OCI-LY7 (cell line): Measurements from ENCODE around the gene B3GNT9. TPM values are rescaled to one million over a fixed set of nuclear protein-coding genes. Genes with fewer than 3 reads are reported as not detected.

ENCODE experiments used
- BruUV-seq: library from RNA; stranded (reverse); fragments of 400-500 nt; replicated peaks from 2 replicates; lab custom pipeline; 2021; lab: Mats Ljungman, UMichigan
- CTCF ChIA-PET: fragments of 300-600 bp; sonication (Branson Sonifier 250); formaldehyde crosslinking; loops from one replicate; lab custom pipeline; 2022; ENCODE audit warnings: antibody characterized with exemption; ENCODE audit not compliant: unreplicated experiment; lab: Charles Lee
- POLR2A ChIA-PET: fragments of 300-600 bp; sonication (Branson Sonifier 250); formaldehyde crosslinking; loops from one replicate; lab custom pipeline; 2022; ENCODE audit warnings: antibody characterized with exemption; lab: Charles Lee
- DNase-seq: peaks from one replicate; pipeline ENCODE4 v3.0.0-alpha.2; 2015; ENCODE audit warnings: low spot score
- H2AFZ ChIP-seq: fragments of 200-600 bp; sonication (generic), shearing (Covaris generic); 2 replicates; pipeline ENCODE4 v1.6.1; 2014; ENCODE audit warnings: mild to moderate bottlenecking, antibody characterized with exemption, low read length, moderate library complexity
- H3K27ac ChIP-seq: fragments of 200-600 bp; sonication (generic); 2 replicates; pipeline ENCODE4 v1.5.1; 2014; ENCODE audit warnings: mixed run types, low read depth, mild to moderate bottlenecking, moderate library complexity, low read length, inconsistent platforms; ENCODE audit not compliant: poor library complexity, severe bottlenecking
- H3K36me3 ChIP-seq: fragments of 200-600 bp; sonication (generic); 2 replicates; pipeline ENCODE4 v1.6.1; 2014; ENCODE audit warnings: mild to moderate bottlenecking, antibody characterized with exemption, low read length, moderate library complexity, mixed read lengths; ENCODE audit not compliant: insufficient read depth
- H3K4me1 ChIP-seq: fragments of 200-600 bp; sonication (generic); 2 replicates; pipeline ENCODE4 v1.5.1; 2014; ENCODE audit warnings: mild to moderate bottlenecking, low read length; ENCODE audit not compliant: insufficient read depth, poor library complexity, severe bottlenecking
- H3K4me2 ChIP-seq: fragments of 200-600 bp; sonication (generic); 2 replicates; pipeline ENCODE4 v1.6.1; 2014; ENCODE audit warnings: mild to moderate bottlenecking, low read length
- H3K4me3 ChIP-seq: fragments of 200-600 bp; sonication (generic); 2 replicates; pipeline ENCODE4 v1.5.1; 2014; ENCODE audit warnings: mild to moderate bottlenecking, low read depth, low read length; ENCODE audit not compliant: poor library complexity, severe bottlenecking
- H3K79me2 ChIP-seq: fragments of 200-600 bp; sonication (generic); 2 replicates; pipeline ENCODE4 v1.6.1; 2016; ENCODE audit warnings: low read depth, mild to moderate bottlenecking, low read length, moderate library complexity, mixed read lengths; ENCODE audit not compliant: insufficient read depth
- H3K9me2 ChIP-seq: fragments of 200-600 bp; sonication (generic); 2 replicates; pipeline ENCODE4 v1.6.1; 2016; ENCODE audit warnings: mild to moderate bottlenecking, low read length, mixed read lengths; ENCODE audit not compliant: insufficient read depth
- H3K9me3 ChIP-seq: fragments of 200-600 bp; sonication (generic); 2 replicates; pipeline ENCODE4 v1.6.1; 2014; ENCODE audit warnings: mild to moderate bottlenecking, mixed run types, low read length, mixed read lengths
- H4K20me1 ChIP-seq: fragments of 200-600 bp; sonication (generic); 2 replicates; pipeline ENCODE4 v1.6.1; 2014; ENCODE audit warnings: mild to moderate bottlenecking, antibody characterized with exemption, low read length, moderate library complexity, mixed read lengths; ENCODE audit not compliant: insufficient read depth
- CTCF ChIP-seq: fragments of 200-600 bp; sonication (generic); conservative IDR thresholded peaks from 2 replicates; pipeline ENCODE4 v1.5.1; 2014; ENCODE audit warnings: mild to moderate bottlenecking, antibody characterized with exemption, low read length, moderate library complexity, mixed read lengths
- EZH2phosphoT487 ChIP-seq: fragments of 200-600 bp; sonication (generic); IDR thresholded peaks from 2 replicates; pipeline ENCODE4 v1.6.1; 2018; ENCODE audit warnings: low read depth, borderline replicate concordance, mild to moderate bottlenecking, mixed run types, antibody characterized with exemption, low read length, moderate library complexity, mixed read lengths
- intact Hi-C: fragments of 100-400 bp; cut with micrococcal nuclease; formaldehyde crosslinking; loops from one replicate; pipeline ENCODE4 v1.10.0; 2022; ENCODE audit not compliant: unreplicated experiment
- total RNA-seq, 2 experiments: library from RNA; depleted of rRNA in 1 of 2; stranded (reverse); fragments of >200 nt in 1 of 2; shearing (Covaris generic) in 1 of 2; gene quantifications; 2 replicates each; pipeline ENCODE4 v1.2.3, GENCODE V29; 2014 to 2022

Gene B3GNT9
- total RNA-seq, 2 experiments from 2014 or later: 1.1 to 2.7 TPM

- no peaks in the 10 kb centered on the region for H3K36me3 ChIP-seq
- no peak for DNase-seq
- H4K20me1 ChIP-seq: no peaks in the 10 kb centered on the region
- POLR2A ChIA-PET: interaction anchor here (0.6 to 1.0 kb wide), 4 partner anchors 84 to 1100 kb away, joined by 3 read pairs; no protein-coding TSS in a partner anchor
- intact Hi-C loops: no loop called here
- peaks cover 17% of the 10 kb centered on the region for H3K4me1 ChIP-seq
- no peak for TF ChIP-seq CTCF
- TF ChIP-seq EZH2phosphoT487: no peak
- no peak overlapping the region for H3K27ac ChIP-seq
- no TSS peak for BruUV-seq
- peaks cover 30% of the 10 kb centered on the region for H3K79me2 ChIP-seq
- 0 out of 2 replicates have a peak overlapping the region, but pooled peaks have one; percentile 8 for H3K4me2 ChIP-seq
- H3K9me2 ChIP-seq: no peaks in the 10 kb centered on the region
- CTCF ChIA-PET: no interaction called here
- no peak overlapping the region for H2AFZ ChIP-seq
- no peak overlapping the region for H3K4me3 ChIP-seq
- no peaks in the 10 kb centered on the region for H3K9me3 ChIP-seq
Measured at GRCh38 chr16:67111951-67112444, 38.8 kb downstream of the B3GNT9 start.

DNA sequence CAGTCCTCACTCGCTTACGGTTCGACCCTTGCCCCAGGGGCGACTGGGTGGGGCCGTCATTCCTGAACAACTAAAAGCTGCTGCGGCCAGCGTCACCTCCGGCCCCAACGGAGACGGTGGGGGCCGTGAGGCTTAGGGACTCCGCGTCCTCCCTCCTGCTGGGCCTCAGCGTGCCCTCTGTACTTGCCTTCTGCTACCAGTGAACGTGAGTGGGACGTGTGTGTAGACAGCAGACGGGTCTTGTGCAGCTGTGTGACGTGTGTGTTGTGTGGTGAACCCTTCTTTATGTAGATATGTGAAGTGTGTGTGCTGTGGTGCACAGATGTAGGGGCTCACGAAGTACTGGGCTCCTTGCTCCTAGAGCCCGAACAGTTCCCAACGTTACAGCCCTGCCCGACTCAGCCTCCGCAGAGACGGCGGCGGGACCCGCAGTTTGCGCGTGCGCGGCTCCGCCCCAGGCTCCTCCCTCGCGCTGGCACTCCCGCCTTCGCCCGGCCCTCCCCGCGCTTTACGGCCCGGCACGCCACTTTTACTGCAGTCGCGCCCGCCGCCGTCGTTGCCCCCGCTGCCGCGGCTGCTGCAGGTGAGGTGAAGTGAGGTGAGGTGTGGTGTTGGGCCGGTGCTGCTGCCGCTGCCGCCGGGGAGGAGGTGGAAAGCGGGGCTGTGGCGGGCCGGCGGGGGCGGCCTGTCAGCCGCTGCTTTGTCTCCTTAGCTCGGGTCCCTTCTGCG, 41.2 kb downstream of the B3GNT9 start, which contains the start of gene PHAF1:
TSS of gene PHAF1 (plus strand) at position 535 of the 729 bp plus-strand sequence. CDS start 235 bp downstream, outside the sequence.
- Histone ChIP-seq H3K79me2 (peaks cover 30% of the 10 kb centered on the region), H3K36me3 (no peaks in the 10 kb centered on the region), H3K4me3 (peak within 1 kb of the TSS; percentile 90), H3K27ac (peak within 1 kb of the TSS; percentile 8), H4K20me1 (no peaks in the 10 kb centered on the region), H3K9me3 (no peaks in the 10 kb centered on the region), H2AFZ (peak within 1 kb of the TSS; percentile 90), H3K9me2 (no peaks in the 10 kb centered on the region), H3K4me1 (peaks cover 17% of the 10 kb centered on the region), H3K4me2 (peak within 1 kb of the TSS; percentile 86)
- peak; percentile 91 for DNase-seq
- intact Hi-C loops: no loop called here
- TF ChIP-seq CTCF (no peak), EZH2phosphoT487 (no peak)
- no TSS peak for BruUV-seq
- ChIA-PET POLR2A (interaction anchor here (0.6 to 1.0 kb wide), 2 partner anchors 14 to 91 kb away, joined by 3 to 5 read pairs; no protein-coding TSS in a partner anchor), CTCF (no interaction called here)
